EH (cell line): Measurements from ENCODE around the gene RIOK2.
A peak's percentile ranks its signal among the peaks of the same experiment; 100 is the strongest.
"Not testable (repeated sequence)": the region's sequence is repeated elsewhere in the genome, so short reads cannot be mapped to it uniquely, and the experiment has no call there.

Experiments used
- DNase-seq: peaks from one replicate; pipeline ENCODE4 v3.0.0-alpha.2; 2015; ENCODE audit warnings: low read depth

Gene RIOK2

DNA sequence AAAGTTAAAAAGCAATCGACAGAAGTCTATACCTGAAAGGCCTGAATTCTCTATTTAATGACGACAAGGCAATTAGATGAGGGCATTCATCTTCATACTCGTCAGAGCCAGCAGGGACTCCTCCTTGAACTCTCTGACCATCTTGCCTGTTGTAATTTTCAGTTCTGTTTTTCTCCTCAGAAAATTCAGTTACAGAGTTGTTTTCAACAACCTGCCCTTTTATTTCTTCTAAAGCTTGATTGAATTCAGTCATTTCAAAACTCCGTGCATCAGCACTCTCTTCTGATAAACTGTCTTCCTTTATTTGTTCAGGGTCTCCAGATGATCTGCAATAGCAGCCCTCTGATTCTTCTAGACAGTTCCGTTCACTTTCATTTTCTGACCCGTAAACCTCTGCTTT lies 15.6 kb downstream of the RIOK2 start:
- DNase-seq: no peak

DNA sequence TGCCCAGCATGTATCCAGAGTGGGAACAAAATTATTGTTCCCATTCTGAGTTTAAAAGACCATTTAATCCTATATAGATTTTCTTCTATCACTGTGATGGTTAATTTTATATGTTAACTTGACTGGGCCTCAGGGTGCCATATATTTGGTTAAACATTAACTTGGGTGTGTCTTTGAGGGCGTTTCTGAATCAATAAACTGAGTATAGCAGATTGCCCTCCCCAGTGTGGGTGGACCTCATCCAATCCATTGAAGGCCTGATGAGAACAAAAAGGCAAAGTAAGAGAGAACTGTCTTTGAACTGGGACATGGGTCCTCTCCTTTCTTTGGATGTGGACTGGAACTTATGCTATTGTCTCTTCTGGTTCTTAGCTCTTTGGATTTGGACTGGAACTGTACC lies 17.3 kb downstream of the RIOK2 start:
- DNase-seq: no peak

DNA sequence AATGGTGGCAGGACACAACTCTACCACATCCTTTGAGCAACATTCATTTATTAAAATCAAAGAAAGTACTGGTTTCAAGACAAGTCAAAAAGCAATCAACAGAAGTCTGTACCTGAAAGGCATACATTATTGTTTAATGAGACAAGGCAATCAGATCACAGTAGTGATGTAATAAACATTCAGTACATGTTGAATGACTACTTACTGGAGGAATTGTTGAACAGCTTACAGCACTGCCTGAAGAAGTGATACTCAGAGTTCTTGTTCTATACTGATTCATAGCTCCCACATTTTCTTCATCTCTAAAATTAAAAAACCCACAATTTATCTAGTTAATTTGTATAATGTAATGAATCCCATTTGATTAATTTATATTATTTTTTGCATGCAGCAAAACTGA lies 18.2 kb downstream of the RIOK2 start:
- DNase-seq: peak; percentile 21

DNA sequence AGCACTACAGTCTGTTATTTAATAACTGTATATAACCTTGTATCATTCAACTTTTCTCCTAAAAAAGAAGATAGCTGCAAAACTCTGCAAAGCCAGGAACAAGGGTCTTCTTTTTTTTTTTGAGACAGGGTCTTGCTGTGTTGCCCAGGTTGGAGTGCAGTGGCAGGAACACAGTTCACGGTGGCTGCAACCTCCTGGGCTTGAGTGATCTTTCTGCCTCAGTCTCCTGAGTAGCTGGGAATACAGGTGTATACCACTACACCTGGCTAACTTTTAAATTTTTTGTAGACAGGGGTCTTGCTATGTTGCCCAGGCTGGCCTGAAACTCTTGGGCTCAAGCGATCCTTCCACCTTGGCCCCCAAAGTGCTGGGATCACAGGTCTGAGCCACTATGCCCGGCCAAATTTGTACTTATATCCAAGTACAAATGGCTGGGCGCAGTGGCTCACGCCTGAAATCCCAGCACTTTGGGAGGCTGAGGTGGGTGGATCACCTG lies 19.2 kb downstream of the RIOK2 start:
- DNase-seq: no peak

DNA sequence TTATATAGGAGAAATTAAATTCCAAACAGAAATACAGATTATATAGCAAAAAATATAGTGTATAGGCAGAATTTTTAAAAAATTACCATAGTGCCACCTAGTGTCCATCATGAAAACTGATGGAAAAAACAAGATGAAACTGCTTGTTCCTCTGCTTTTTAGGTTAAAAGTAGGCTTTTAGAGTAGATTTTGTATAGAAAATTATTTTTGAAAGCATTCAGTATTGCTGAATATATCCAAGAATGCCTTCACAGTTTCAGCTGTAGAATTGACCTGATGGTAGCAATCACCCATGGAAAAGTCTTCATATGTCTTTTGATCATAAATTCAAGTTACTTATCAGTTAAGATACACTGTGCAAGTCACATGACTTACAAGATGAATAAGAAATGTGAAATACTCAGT lies 19.7 kb downstream of the RIOK2 start:
- peak; percentile 31 for DNase-seq

DNA sequence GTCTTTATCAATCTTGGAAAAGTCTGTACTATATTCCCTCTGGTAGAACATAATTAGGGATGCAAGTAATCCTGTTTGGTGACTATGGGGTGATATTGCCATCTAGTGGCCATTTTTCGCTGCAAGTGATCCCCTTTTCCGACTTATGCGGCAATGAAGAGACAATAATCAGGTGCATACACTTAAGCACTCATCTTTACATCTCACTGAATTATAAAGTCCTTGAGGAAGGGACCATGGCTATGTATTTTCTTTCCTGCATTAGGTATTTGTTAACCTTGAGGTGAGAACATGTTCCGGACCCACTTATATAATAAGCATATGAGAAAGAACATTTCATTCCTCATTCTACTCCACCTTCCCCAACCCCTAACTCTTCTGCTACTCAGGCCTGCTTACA lies 21.0 kb downstream of the RIOK2 start:
- peak; percentile 76 for DNase-seq

DNA sequence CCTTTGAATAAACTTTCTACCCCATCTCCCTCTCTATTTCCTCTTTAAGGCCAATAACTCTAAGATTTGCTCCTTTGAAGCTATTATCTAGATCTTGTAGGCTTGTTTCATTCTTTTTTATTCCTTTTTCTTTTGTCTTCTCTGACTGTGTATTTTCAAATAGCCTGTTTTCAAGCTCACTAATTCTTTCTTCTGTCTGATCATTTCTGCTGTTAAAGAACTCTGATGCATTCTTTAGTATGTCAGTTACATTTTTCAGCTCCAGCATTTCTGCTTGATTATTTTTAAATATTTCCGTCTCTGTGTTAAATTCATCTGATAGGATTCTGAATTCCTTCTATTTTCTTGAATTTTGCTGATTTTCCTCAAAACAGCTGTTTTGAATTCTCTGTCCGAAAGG lies 25.4 kb downstream of the RIOK2 start:
- no peak for DNase-seq

DNA sequence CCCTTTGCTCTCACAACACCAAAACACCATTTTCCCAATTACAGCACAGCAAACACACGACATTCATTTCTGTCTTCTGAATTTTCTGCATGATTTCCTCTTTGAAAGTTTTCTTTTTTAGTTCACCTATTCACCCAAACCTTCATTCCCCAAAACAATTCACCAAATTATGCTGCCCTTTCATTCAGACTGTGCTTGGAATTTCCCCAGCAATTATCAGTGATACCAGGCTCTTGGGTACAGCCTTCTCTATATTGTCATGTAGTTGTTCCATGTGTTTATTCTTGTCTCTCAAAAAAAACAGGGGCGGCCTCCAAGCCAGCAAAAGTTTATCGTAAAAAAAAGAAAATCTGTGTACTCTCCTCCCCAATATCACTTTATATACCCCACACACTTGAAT lies 31.7 kb downstream of the RIOK2 start:
- DNase-seq: no peak

DNA sequence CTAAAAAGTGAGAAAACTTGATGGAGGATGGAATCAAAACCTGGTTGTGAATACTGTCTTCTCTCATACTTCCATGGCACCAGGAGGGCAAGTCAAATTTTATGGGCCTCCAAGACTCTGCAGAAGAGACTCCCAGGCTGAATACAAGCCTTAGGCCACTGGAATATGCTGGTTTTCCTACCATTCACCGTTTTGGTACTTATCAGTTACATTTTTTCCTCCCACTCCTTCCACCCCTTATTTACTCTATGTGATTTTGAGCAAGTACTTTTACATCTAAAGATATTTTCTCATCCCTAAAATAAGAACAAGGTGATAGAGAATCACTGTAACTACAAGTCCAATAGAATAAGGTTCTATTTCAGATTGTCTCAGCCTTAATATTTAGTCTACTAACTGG lies 32.6 kb downstream of the RIOK2 start:
- no peak for DNase-seq

DNA sequence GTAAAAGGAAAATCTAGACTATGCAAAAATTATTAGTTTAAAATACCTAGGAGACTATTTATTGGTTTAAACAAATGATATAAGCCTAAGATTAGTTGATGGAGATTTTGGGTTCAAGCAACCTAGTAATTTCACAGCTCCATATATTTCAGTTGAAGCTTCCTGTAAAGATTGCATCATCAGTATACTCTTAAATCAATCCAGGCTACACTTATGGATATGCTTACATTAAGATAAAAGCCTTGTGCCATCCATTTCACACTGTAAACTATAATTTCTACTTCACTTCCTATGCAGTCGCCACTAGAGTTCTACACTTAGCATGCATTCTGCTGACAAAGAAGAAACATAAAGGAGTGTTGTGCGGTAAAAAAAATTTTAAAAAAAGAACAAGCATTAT lies 33.3 kb downstream of the RIOK2 start:
- DNase-seq: no peak

DNA sequence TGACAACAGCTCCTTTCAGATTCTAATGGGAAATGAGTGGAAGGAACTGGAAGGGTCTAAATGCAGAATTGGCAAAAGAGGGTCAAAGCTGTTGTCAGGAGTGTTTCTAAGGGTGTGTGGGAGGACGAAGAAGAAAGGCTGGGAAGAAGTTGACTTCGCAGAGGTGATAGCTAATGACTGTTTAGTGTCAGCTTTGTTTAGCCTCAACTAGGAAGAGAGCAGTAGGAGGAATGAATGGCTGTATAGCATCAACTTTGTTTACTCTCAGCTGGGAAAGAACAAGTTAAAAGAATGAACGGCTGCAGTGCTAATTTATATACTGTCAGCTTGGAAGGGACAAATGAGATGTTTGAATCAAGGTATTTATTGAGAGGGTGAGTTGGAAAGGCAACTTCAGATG lies 34.8 kb downstream of the RIOK2 start:
- no peak for DNase-seq

DNA sequence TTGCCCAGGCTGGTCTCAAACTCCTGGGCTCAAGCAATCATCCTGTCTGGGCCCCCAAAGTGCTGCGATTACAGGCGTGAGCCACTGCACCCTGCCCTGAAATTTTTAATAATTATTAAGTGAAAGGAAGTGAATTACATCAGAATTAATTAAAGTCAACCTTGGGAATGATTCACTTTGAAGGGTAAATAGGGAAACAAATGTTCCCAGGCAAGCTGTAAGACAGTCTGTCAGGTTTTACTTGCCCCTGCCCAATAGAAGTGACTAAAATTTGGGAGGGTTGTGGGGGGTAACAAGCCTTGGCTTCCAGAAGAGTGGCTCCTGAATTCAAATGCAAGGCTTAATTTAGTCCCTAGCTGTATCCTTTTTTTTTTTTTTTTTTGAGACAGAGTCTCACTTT lies 39.3 kb downstream of the RIOK2 start:
- DNase-seq: no peak

DNA sequence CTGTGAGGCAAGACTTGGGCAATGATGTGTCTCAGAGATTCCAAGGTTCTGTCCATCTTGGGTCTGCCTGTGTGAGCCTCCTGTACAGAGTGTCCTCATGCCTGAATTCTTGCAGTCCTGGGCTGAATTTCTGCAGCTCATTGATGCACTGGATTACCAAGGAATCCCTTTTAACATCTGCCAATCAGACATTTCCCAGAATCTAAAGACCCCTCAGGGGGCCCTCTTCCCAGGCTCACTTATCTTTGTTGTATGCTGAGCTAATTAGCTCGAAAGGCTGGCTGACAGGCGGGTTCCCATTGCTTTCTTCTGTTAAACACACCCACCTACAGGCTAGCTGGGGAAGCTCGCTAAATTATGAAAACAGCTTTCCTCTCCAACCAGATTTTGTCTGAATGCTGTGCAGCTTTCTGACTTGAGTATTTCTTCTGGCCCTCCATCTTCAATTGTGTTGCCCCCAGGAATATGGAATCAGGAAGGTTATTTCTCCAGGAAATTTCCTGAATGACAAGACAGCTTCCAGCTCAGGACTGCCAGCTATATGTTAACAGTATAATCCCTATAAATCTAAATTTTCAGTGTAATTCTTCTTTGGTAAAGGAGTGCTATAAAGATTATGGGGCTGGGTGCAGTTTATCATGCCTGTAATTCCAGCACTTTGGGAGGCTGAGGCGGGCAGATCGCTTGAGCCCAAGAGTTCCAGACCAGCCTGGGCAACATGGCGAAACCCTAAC lies 40.4 kb downstream of the RIOK2 start, which contains the start of gene LIX1:
LIX1 (minus strand) TSS at position 91 of the 734 bp plus-strand sequence; CDS start at position 56, 35 bp downstream.
- DNase-seq: peak; percentile 50

DNA sequence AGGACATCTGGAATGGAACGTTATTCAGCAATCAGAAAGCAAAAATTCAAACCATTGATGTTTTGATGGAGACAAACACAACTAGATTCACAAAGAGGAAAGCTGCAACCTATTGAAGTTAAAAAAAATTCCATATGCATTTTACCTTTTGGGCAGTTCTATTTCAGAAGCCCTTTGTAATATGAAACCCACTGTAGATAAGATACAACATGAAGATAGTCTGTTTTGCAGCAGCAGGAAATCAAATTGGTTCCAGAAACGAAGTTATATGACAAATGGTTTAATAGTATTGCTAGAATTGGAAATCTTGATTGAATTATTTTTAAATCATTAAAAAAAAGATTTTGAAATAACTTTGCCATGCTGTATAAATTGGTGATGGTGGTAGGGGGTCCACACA lies 41.5 kb downstream of the RIOK2 start:
- no peak for DNase-seq

DNA sequence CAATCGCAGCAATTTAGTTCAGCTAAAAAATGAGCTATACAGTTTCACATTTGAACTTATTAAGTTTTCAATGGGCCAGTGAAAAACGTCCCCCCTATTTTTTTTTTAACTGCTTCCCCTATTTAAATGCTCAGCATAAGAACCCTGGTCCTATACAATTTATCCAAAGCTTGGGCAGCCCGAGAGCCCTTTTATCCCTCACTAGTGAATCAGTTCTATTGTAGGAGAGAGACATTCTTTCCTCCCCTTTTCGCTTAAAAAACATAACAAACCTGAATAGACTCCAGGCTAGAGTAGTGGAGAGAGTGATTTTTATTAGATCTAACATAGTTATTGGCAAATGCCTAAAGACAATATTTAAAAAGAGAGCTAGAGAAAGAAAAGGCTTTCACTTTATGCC lies 42.0 kb downstream of the RIOK2 start:
- no peak for DNase-seq

DNA sequence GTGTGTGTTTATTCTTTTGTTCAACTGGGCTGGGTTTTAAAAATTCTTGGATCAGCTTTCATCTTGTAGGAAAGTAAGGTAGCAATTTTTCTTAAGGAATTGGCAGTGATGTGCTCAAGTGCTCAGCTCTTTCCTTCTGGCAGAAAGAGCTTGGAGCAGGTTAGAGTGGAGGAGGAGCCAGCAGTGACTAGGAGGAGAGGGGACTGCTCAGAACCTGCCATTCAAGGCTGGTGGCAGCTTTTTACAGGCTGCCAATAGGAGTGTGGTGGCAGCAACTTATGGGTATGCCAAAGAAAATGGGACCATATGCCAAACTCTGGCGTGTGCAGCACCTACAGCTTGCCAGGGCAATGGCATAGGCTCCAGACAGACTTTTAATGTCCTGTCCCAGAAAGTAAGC lies 42.8 kb downstream of the RIOK2 start:
- DNase-seq: not testable (repeated sequence)

DNA sequence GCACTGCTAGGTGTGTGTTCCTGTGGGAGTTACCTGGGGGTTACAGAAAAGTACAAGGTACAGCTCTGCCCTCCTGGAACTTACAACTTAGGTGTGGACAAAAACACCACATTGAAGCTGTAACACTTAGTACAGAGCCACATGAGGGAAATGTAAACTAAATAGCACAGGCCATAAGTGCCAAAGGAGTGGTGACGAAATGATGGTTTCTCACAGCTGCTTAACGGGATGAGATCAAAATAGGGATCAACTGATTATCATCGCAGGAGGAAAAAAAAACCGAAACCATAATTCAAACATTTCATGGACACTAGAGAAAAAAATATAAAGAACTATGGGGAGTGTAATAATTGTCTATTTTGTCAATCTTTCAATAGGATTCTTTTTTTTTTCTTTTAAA lies 46.6 kb downstream of the RIOK2 start:
- DNase-seq: no peak

DNA sequence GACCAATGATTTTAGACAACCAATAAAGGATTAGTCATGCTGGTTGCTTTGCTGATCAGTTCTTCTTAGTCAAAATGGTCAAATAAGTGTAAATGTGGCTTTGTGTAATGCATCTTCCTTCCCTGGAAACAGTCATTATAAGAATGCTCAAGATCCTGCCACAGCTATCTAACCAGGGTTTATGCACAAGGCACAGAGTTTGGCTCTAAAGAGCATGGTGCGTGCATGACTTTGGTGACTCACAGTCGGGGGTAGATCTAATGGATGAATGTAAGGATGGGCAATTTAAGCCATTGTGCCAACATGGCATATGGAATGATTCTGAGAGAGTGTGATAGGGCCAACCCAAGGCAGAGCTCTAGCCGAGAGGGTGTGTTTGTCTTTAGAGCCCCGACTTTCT lies 47.2 kb downstream of the RIOK2 start:
- DNase-seq: no peak

DNA sequence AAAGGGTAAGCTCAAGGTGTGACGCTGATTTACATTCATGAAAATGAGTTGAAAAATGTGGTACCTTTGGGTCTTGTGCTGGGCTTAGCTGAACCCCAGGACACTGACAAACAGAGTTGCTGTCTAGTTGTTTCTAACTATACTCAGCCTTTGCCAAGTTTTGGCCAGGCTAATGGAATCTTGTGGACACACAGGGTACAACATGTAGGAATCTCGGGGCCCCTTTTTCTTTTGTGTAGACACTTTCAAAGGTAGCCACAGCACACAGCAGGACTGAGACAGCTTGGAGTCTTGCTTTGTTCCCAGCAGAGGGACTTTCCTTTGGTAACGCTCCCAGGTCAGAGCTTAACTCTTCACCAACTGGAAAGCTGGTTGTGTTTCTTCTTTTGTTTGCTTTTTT lies 48.4 kb downstream of the RIOK2 start:
- no peak for DNase-seq

DNA sequence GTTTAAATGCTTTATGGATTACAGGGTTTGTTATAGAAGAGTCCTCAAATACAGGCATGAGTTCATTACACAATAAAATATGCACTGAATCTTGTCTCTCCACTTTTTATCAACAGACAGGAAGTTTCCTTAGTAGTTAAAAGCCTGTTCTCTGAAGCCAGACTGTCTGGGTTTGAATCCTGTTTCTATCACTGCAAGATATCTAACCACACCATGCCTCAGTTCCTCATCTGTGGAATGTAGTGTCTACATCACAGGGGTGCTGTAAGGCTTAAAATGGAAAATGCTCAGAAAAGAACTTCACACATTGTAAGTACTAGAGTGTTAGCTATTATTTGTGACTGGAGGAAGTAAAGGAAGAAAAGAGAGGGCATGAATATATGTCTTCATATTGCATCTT lies 49.9 kb downstream of the RIOK2 start:
- peak; percentile 1 for DNase-seq

DNA sequence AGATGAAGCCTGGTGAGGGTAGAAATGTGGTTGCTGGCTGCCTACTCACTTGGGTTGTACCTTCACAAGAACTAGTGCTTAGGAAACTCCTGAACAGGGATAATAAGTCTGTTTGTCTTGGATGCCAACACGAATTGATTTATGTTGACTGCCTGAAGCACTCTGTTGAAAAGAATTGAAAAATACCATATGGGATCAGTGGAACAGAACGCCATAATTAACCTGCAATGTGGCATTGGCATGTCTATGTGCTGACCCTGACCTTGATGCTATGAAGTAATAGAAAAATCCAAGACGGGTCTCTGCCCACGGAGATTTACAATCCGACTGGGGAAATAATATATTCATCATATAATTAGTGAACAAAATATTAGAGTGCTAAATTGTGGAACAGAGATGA lies 51.1 kb downstream of the RIOK2 start:
- no peak for DNase-seq

DNA sequence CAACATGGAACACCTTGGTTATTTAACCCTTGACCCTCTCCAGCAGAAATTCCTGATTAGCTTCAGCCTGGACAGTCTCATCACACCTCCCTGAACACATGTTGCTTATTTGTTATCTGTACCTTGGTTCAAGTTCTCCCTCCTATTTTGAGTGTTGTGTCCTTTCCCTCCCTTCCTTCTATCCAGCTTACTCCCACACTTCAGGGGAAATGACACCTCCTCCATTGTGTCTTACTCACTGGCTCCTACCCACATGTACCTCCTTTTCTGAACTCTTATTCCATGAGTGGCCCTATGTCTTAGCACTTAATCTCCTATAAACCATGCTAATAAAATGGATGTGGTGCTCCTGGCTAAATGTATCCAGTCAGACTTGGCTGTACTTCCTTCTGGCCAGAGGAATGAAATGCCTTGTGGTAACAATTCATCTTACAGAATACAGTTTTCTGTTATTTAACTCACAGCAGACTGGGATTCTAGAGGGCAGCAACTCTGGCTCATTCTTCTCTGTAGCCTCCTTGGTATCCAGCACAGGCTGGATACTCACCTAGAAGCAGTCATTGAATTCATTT lies 51.8 kb downstream of the RIOK2 start:
- peak; percentile 54 for DNase-seq

DNA sequence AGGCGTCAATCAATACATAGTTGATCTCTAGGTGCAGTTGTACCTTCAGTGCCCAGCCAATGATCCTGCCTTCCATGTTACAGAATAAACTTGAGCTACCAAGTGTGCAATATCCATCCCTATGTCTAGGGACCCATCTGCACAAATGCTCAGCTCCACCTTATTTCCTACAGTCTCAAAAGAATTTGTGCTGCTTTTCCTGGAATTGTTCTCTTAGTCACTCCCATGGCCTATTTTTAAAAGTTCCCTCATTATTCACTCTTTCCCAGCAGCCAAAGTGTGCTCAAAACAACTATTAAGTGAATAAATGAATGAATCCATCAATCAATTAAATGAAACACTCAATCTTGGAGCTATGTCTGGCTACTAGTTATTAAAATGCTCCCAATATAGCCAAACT lies 55.3 kb downstream of the RIOK2 start:
- DNase-seq: no peak

DNA sequence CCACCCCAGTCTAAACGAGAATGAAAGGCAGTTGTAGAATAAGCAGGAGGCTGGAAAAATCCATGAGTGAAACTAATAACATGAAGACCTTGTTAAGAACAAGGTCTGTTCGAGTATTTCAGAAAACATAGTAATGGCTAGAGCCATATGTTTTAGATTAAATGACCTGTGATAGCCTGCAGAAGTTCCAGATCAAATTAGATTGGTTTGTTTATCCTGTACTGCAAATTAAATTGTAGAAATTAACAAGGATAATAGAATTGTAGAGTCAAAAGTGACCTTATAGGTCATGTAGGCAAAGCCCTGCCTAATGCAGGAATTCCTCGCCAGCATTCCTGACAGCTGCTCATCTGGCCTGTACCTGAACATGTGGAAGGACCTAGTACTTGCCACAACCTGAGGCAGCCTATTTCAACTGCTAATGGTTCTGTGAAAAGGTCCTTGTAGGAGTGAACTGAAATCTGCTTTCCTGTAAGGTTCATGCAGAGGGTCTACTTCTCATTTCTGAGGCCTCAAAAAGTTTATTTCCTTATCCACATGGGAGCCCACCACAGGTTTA lies 57.8 kb downstream of the RIOK2 start:
- no peak for DNase-seq
